ENCODE data around the gene SOS2.

- no peak for TF ChIP-seq CTCF (conservative IDR thresholded peaks at IDR 0.05)
- TF ChIP-seq EZH2 (IDR thresholded peaks at IDR 0.05; ENCODE audit: low read depth) = no peak
These were observed 114.4 kb downstream of the SOS2 start for GRCh38 chr14:50116966-50117365.

Data from PC-9 (cell line).